SK-N-SH (cell line): ENCODE data around the gene CACNA1H. TPM values are rescaled to one million over a fixed set of nuclear protein-coding genes. Genes with fewer than 3 reads are reported as not detected.

Experiments
- CTCF ChIA-PET: fragments of 300-600, 350-600 bp; formaldehyde crosslinking; extraction: SDS; loops from one replicate; lab custom pipeline; 2021; lab: Yijun Ruan, JAX
- POLR2A ChIA-PET: fragments of 350-600 bp; sonication (Branson Sonifier 250); formaldehyde crosslinking; extraction: SDS; loops from one replicate; lab custom pipeline; 2020; ENCODE audit warnings: antibody characterized with exemption, inconsistent platforms; lab: Yijun Ruan, JAX
- DNase-seq: peaks from one replicate; pipeline ENCODE4 v3.0.0; 2012
- H2AFZ ChIP-seq: fragments of 200-600 bp; sonication (generic); 2 replicates; pipeline ENCODE4 v1.8.1; 2016; ENCODE audit warnings: antibody characterized with exemption, mild to moderate bottlenecking, low read depth
- H3F3A ChIP-seq: fragments of 200-600 bp; sonication (generic); replicated peaks from 2 replicates; pipeline ENCODE3; 2016; ENCODE audit warnings: antibody characterized with exemption, mild to moderate bottlenecking; ENCODE audit not compliant: insufficient read depth
- H3K27ac ChIP-seq, 2 experiments: fragments of 200-500 bp in 1 of 2; fragments of 200-600 bp in 1 of 2; sonication (Bioruptor generic) in 1 of 2; sonication (generic), shearing (Covaris generic) in 1 of 2; 2 replicates each; pipeline versions ENCODE4 v1.5.1 to v1.6.1; 2014 to 2016; ENCODE audit warnings: low read depth in 2 of 2, inconsistent platforms in 1 of 2, low read length in 1 of 2, mild to moderate bottlenecking in 1 of 2, mixed read lengths in 1 of 2
- H3K27me3 ChIP-seq: fragments of 200-600 bp; sonication (generic), shearing (Covaris generic); 2 replicates; pipeline ENCODE4 v1.6.1; 2016; ENCODE audit warnings: mixed run types; ENCODE audit not compliant: insufficient read depth
- H3K36me3 ChIP-seq, 2 experiments: fragments of 200-500 bp in 1 of 2; fragments of 200-600 bp in 1 of 2; sonication (Bioruptor generic) in 1 of 2; sonication (generic) in 1 of 2; replicated peaks in 1 of 2; 2 replicates each; pipeline versions ENCODE3 to v1.5.1; 2014 to 2016; ENCODE audit warnings: low read length in 1 of 2, mild to moderate bottlenecking in 1 of 2; ENCODE audit not compliant: insufficient read depth in 2 of 2, control insufficient read depth in 1 of 2
- H3K4me1 ChIP-seq, 2 experiments: fragments of 200-500 bp in 1 of 2; fragments of 200-600 bp in 1 of 2; sonication (Bioruptor generic) in 1 of 2; sonication (generic), shearing (Covaris generic) in 1 of 2; 2 replicates each; pipeline versions ENCODE4 v1.5.1 to v1.6.1; 2014 to 2016; ENCODE audit warnings: low read depth in 1 of 2, low read length in 1 of 2, mixed run types in 1 of 2; ENCODE audit not compliant: insufficient read depth in 2 of 2, control insufficient read depth in 1 of 2
- H3K4me2 ChIP-seq: fragments of 200-600 bp; sonication (generic), shearing (Covaris generic); 2 replicates; pipeline ENCODE4 v1.6.1; 2017; ENCODE audit warnings: mixed run types
- H3K4me3 ChIP-seq, 2 experiments: fragments of 200-500 bp in 1 of 2; fragments of 200-600 bp in 1 of 2; sonication (Bioruptor generic) in 1 of 2; sonication (generic), shearing (Covaris generic) in 1 of 2; 2 replicates each; pipeline versions ENCODE4 v1.5.1 to v1.8.1; 2014 to 2016; ENCODE audit warnings: low read depth in 2 of 2, inconsistent platforms in 1 of 2, low read length in 1 of 2, mild to moderate bottlenecking in 1 of 2, mixed read lengths in 1 of 2, moderate library complexity in 1 of 2
- H3K79me2 ChIP-seq: fragments of 200-600 bp; sonication (generic); 2 replicates; pipeline ENCODE4 v1.8.1; 2017; ENCODE audit warnings: mild to moderate bottlenecking; ENCODE audit not compliant: insufficient read depth
- H3K9ac ChIP-seq: fragments of 200-600 bp; sonication (generic); 2 replicates; pipeline ENCODE4 v1.6.1; 2017; ENCODE audit warnings: mixed run types
- H3K9me2 ChIP-seq: fragments of 200-600 bp; sonication (generic); 2 replicates; pipeline ENCODE4 v1.6.1; 2017; ENCODE audit warnings: mixed run types
- H3K9me3 ChIP-seq: fragments of 200-600 bp; sonication (generic); 2 replicates; pipeline ENCODE4 v1.6.1; 2017; ENCODE audit warnings: mixed run types, mild to moderate bottlenecking, moderate library complexity
- H4K20me1 ChIP-seq: fragments of 200-600 bp; sonication (generic); 2 replicates; pipeline ENCODE4 v1.6.1; 2017; ENCODE audit warnings: mild to moderate bottlenecking, mixed run types; ENCODE audit not compliant: insufficient read depth
- FOXJ3 ChIP-seq: sonication (generic); formaldehyde crosslinking; IDR thresholded peaks from 2 replicates; pipeline ENCODE4 v1.5.1; 2020; ENCODE audit warnings: mild to moderate bottlenecking, missing genetic modification reagents
- USF1 ChIP-seq: IDR thresholded peaks from 2 replicates; pipeline ENCODE4 v1.4.0; 2012; ENCODE audit warnings: low read depth, borderline replicate concordance
- ZBTB33 ChIP-seq: IDR thresholded peaks from 2 replicates; pipeline ENCODE4 v1.4.0; 2012; ENCODE audit warnings: low read depth, borderline replicate concordance
- WGBS: methylation state at CpG from one replicate; pipeline ENCODE4 v1.1.6; 2017; ENCODE audit warnings: low lambda C conversion rate; 5-methylcytosine and 5-hydroxymethylcytosine counted together
- polyA plus RNA-seq, 3 experiments: library from polyadenylated mRNA; depleted of rRNA; stranded (reverse); fragments of >200 nt; gene quantifications; 2 replicates each; pipeline ENCODE4 v1.2.3, GENCODE V29; 2012
- TF ChIP-seq, protein P1 (sequence below): IDR thresholded peaks from 2 replicates; pipeline ENCODE4 v1.4.0; 2012; ENCODE audit warnings: low read depth
- TF ChIP-seq, protein P2 (sequence below): IDR thresholded peaks from 2 replicates; pipeline ENCODE4; 2012
- TF ChIP-seq, protein P3 (sequence below): fragments of 200-600 bp; sonication (generic); IDR thresholded peaks from 2 replicates; pipeline ENCODE4 v1.6.1; 2017; ENCODE audit warnings: antibody characterized with exemption, mild to moderate bottlenecking, moderate library complexity

CACNA1H gene
- polyA plus RNA-seq, 1 of the 3 experiments (the other 2 are of a cell fraction), result not detected

- WGBS, result 54% methylated on average over 9 of the region's 26 CpGs
- H3K79me2 ChIP-seq, result no peaks in the 10 kb centered on the region
These were observed 31.4 kb downstream of the CACNA1H start for GRCh38 chr16:1184156-1184868.

More at GRCh38 chr16:1184156-1184868, 31.4 kb downstream of the CACNA1H start:
- Histone ChIP-seq H3K9me2 (no peaks in the 10 kb centered on the region), H4K20me1 (peaks cover 4% of the 10 kb centered on the region; the same call in 1 of the 2 replicates), H3K27ac (no peak overlapping the region), H3F3A (no peaks in the 10 kb centered on the region), H3K9ac (no peak overlapping the region), H3K27me3 (peaks cover 30% of the 10 kb centered on the region), H3K4me1 (peaks cover 0 to 17% of the 10 kb centered on the region in 2 experiments; a peak in 2 of 4 replicates), H2AFZ (no peak overlapping the region), H3K4me3 (no peak overlapping the region), H3K36me3 (no peaks in the 10 kb centered on the region), H3K9me3 (no peaks in the 10 kb centered on the region), H3K4me2 (no peak overlapping the region)
- DNase-seq, result no peak
- CTCF ChIA-PET, result no interaction called here
- no peak for TF ChIP-seq FOXJ3 (CRISPR knock-in tag)
- TF ChIP-seq, protein P1, sequence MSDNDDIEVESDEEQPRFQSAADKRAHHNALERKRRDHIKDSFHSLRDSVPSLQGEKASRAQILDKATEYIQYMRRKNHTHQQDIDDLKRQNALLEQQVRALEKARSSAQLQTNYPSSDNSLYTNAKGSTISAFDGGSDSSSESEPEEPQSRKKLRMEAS, result 0 out of 2 replicates have a peak, but pooled peaks have one; percentile 33
- TF ChIP-seq USF1, result peak; percentile 64; the same call in 1 of the 2 replicates
- TF ChIP-seq, protein P2, sequence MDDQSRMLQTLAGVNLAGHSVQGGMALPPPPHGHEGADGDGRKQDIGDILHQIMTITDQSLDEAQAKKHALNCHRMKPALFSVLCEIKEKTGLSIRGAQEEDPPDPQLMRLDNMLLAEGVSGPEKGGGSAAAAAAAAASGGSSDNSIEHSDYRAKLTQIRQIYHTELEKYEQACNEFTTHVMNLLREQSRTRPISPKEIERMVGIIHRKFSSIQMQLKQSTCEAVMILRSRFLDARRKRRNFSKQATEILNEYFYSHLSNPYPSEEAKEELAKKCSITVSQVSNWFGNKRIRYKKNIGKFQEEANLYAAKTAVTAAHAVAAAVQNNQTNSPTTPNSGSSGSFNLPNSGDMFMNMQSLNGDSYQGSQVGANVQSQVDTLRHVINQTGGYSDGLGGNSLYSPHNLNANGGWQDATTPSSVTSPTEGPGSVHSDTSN, result no peak
- TF ChIP-seq, protein P3, sequence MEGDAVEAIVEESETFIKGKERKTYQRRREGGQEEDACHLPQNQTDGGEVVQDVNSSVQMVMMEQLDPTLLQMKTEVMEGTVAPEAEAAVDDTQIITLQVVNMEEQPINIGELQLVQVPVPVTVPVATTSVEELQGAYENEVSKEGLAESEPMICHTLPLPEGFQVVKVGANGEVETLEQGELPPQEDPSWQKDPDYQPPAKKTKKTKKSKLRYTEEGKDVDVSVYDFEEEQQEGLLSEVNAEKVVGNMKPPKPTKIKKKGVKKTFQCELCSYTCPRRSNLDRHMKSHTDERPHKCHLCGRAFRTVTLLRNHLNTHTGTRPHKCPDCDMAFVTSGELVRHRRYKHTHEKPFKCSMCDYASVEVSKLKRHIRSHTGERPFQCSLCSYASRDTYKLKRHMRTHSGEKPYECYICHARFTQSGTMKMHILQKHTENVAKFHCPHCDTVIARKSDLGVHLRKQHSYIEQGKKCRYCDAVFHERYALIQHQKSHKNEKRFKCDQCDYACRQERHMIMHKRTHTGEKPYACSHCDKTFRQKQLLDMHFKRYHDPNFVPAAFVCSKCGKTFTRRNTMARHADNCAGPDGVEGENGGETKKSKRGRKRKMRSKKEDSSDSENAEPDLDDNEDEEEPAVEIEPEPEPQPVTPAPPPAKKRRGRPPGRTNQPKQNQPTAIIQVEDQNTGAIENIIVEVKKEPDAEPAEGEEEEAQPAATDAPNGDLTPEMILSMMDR, result peak; percentile 43
- no peak for TF ChIP-seq ZBTB33
- POLR2A ChIA-PET, result no interaction called here
